Smooth muscle cell (in vitro differentiated cells): ENCODE data around the gene CDK11A. TPM values are rescaled to one million over a fixed set of nuclear protein-coding genes. Genes with fewer than 3 reads are reported as not detected.
"Not testable (repeated sequence)": the region's sequence is repeated elsewhere in the genome, so short reads cannot be mapped to it uniquely, and the experiment has no call there.

Experiments used
- DNase-seq: peaks from one replicate; lab custom pipeline; 2025; ENCODE audit not compliant: unreplicated experiment; lab: John Stamatoyannopoulos, UW
- H2AFZ ChIP-seq: fragments of 200-600 bp; sonication (generic); 2 replicates; pipeline ENCODE4 v1.6.0; 2016; ENCODE audit warnings: antibody characterized with exemption, low read depth, mild to moderate bottlenecking
- H3F3A ChIP-seq: fragments of 200-600 bp; sonication (generic); 2 replicates; pipeline ENCODE4 v1.6.0; 2017; ENCODE audit warnings: antibody characterized with exemption, low read depth
- H3K27ac ChIP-seq: fragments of 200-600 bp; sonication (generic); 2 replicates; pipeline ENCODE4 v1.5.1; 2016; ENCODE audit warnings: low read depth, mild to moderate bottlenecking
- H3K27me3 ChIP-seq: fragments of 200-600 bp; sonication (generic); 2 replicates; pipeline ENCODE4 v1.6.1; 2016; ENCODE audit warnings: low read depth, mild to moderate bottlenecking
- H3K36me3 ChIP-seq: fragments of 200-600 bp; sonication (generic); 2 replicates; pipeline ENCODE4 v1.5.1; 2016; ENCODE audit warnings: low read depth
- H3K4me1 ChIP-seq: fragments of 200-600 bp; sonication (generic); 2 replicates; pipeline ENCODE4 v1.5.1; 2016; ENCODE audit warnings: low read depth
- H3K4me2 ChIP-seq: fragments of 200-600 bp; sonication (generic); 2 replicates; pipeline ENCODE4 v1.6.0; 2016; ENCODE audit warnings: mild to moderate bottlenecking
- H3K4me3 ChIP-seq: fragments of 200-600 bp; sonication (generic); 2 replicates; pipeline ENCODE4 v1.5.1; 2016; ENCODE audit warnings: mild to moderate bottlenecking
- H3K79me2 ChIP-seq: fragments of 200-600 bp; sonication (generic); 2 replicates; pipeline ENCODE4 v1.6.0; 2016; ENCODE audit warnings: low read depth, mild to moderate bottlenecking
- H3K9ac ChIP-seq: fragments of 200-600 bp; sonication (generic); 2 replicates; pipeline ENCODE4 v1.6.0; 2016; ENCODE audit warnings: low read depth
- H3K9me3 ChIP-seq: fragments of 200-600 bp; sonication (generic); replicated peaks from 2 replicates; pipeline ENCODE4 v1.5.1; 2016; ENCODE audit warnings: low read depth
- H4K20me1 ChIP-seq: fragments of 200-600 bp; sonication (generic); 2 replicates; pipeline ENCODE4 v1.6.0; 2016; ENCODE audit warnings: low read depth
- CTCF ChIP-seq: fragments of 200-600 bp; sonication (generic); IDR thresholded peaks from 2 replicates; pipeline ENCODE4 v1.5.1; 2017; ENCODE audit warnings: borderline replicate concordance, mild to moderate bottlenecking, antibody characterized with exemption; ENCODE audit not compliant: insufficient read depth, poor library complexity, severe bottlenecking
- WGBS: methylation state at CpG from one replicate; pipeline ENCODE4 v1.1.7; 2016; ENCODE audit warnings: low lambda C conversion rate; 5-methylcytosine and 5-hydroxymethylcytosine counted together
- polyA plus RNA-seq: library from polyadenylated mRNA; unstranded; fragments of >200 nt; fragmentation: Nextera tagmentation; extraction: Ambion mirVana; gene quantifications from 2 replicates; pipeline ENCODE4 v1.2.1, GENCODE V29; 2016
- total RNA-seq: library from RNA; depleted of rRNA; stranded (reverse); fragments of >200 nt; gene quantifications from 2 replicates; pipeline ENCODE4 v1.2.3, GENCODE V29; 2014

The CDK11A gene
- total and polyA plus RNA-seq, 2 experiments from 2014 or later: 19.8 to 20.9 TPM

GRCh38 chr1:1703796-1704195, 20.4 kb downstream of the CDK11A start:
- no peak overlapping the region for H3K27ac ChIP-seq
- H3K4me1 ChIP-seq: no peaks in the 10 kb centered on the region
- H2AFZ ChIP-seq: no peak overlapping the region
- no peak overlapping the region for H3K4me2 ChIP-seq
- H3K9me3 ChIP-seq: no peaks in the 10 kb centered on the region
- no peak overlapping the region for H3K4me3 ChIP-seq
- 94% methylated on average over 18 of the region's 22 CpGs for WGBS
- H3K79me2 ChIP-seq: no peaks in the 10 kb centered on the region
- no peak for DNase-seq
- H4K20me1 ChIP-seq: no peaks in the 10 kb centered on the region
- no peak overlapping the region for H3K9ac ChIP-seq
- no peak for TF ChIP-seq CTCF
- no peaks in the 10 kb centered on the region for H3F3A ChIP-seq
- no peaks in the 10 kb centered on the region for H3K27me3 ChIP-seq
- no peaks in the 10 kb centered on the region for H3K36me3 ChIP-seq

- not testable (repeated sequence) for H3K4me3 ChIP-seq
- WGBS: 96% methylated on average over 6 of the region's 18 CpGs
Measured at GRCh38 chr1:1702506-1702905, 21.7 kb downstream of the CDK11A start.

GRCh38 chr1:1700557-1700956, 23.6 kb downstream of the CDK11A start:
- H3K9ac ChIP-seq, H3K4me3 ChIP-seq, H3K27ac ChIP-seq, H4K20me1 ChIP-seq, H3K36me3 ChIP-seq, H3K9me3 ChIP-seq, H3K4me2 ChIP-seq, DNase-seq, H3K27me3 ChIP-seq, H3K79me2 ChIP-seq, H3K4me1 ChIP-seq, H3F3A ChIP-seq, H2AFZ ChIP-seq: not testable (repeated sequence)
- no CpG with 5 or more reads among the region's 33 CpGs for WGBS

More at GRCh38 chr1:1702506-1702905, 21.7 kb downstream of the CDK11A start:
- H3K4me2 ChIP-seq, H3K79me2 ChIP-seq, H3K36me3 ChIP-seq, H3K9ac ChIP-seq, H3K27me3 ChIP-seq, H3K27ac ChIP-seq, H2AFZ ChIP-seq, H3F3A ChIP-seq, H3K4me1 ChIP-seq, H4K20me1 ChIP-seq, H3K9me3 ChIP-seq, DNase-seq: not testable (repeated sequence)

- H3K4me1 ChIP-seq, H3K27me3 ChIP-seq, H3F3A ChIP-seq, DNase-seq, H3K79me2 ChIP-seq, H3K27ac ChIP-seq, H3K36me3 ChIP-seq, H3K9ac ChIP-seq, H2AFZ ChIP-seq, H3K4me3 ChIP-seq, H4K20me1 ChIP-seq, H3K9me3 ChIP-seq, H3K4me2 ChIP-seq: not testable (repeated sequence)
- no CpG with 5 or more reads among the region's 45 CpGs for WGBS
Measured at GRCh38 chr1:1700067-1700466, 24.1 kb downstream of the CDK11A start.

GRCh38 chr1:1699061-1699460, 25.1 kb downstream of the CDK11A start:
- not testable (repeated sequence) for H2AFZ ChIP-seq, H3K27ac ChIP-seq, H3K4me2 ChIP-seq, DNase-seq, H3K9me3 ChIP-seq, H4K20me1 ChIP-seq, H3F3A ChIP-seq, H3K4me1 ChIP-seq, H3K27me3 ChIP-seq, H3K4me3 ChIP-seq, H3K9ac ChIP-seq, H3K79me2 ChIP-seq, H3K36me3 ChIP-seq
- WGBS: 97% methylated on average over 9 of the region's 19 CpGs

- H3K27ac ChIP-seq, H2AFZ ChIP-seq, H3F3A ChIP-seq, H3K36me3 ChIP-seq, H3K4me3 ChIP-seq, H3K79me2 ChIP-seq, H3K4me1 ChIP-seq, H3K9me3 ChIP-seq, H3K27me3 ChIP-seq, H3K4me2 ChIP-seq, H3K9ac ChIP-seq, H4K20me1 ChIP-seq, DNase-seq: not testable (repeated sequence)
- 90% methylated on average over 22 of the region's 26 CpGs for WGBS
Measured at GRCh38 chr1:1697358-1698183, 26.6 kb downstream of the CDK11A start.

GRCh38 chr1:1696431-1697357, 27.5 kb downstream of the CDK11A start:
- not testable (repeated sequence) for H3K9ac ChIP-seq, H3K4me2 ChIP-seq, H2AFZ ChIP-seq, H3K79me2 ChIP-seq, H3K27me3 ChIP-seq, H3K4me3 ChIP-seq, H4K20me1 ChIP-seq, H3K4me1 ChIP-seq, H3K36me3 ChIP-seq, H3F3A ChIP-seq, H3K27ac ChIP-seq, H3K9me3 ChIP-seq, DNase-seq
- WGBS: 93% methylated on average over 20 of the region's 23 CpGs
